Activated CD4-positive, alpha-beta T cell treated with anti-CD3 and anti-CD28 coated beads, Interleukin-2, amount 10 ng/mL, durations not matched to agents 7 days and 5 days (primary cell): ENCODE measurements around the gene COL9A3. TPM values are rescaled to one million over a fixed set of nuclear protein-coding genes. Genes with fewer than 3 reads are reported as not detected.

Experiments
- total RNA-seq, 2 experiments: library from RNA; stranded (reverse); gene quantifications; one replicate each; pipeline ENCODE4 v1.2.3, GENCODE V29; 2021

COL9A3 gene
- total RNA-seq, 2 experiments from 2014 or later: not detected

Other genes starting within 250 kb of the COL9A3 start
- 10 to 100 TPM; 54.2 to 55.2 TPM for gene SLCO4A1, start 174.5 kb upstream of the COL9A3 start, total RNA-seq
- gene NTSR1, start 108.2 kb upstream of the COL9A3 start, total RNA-seq: 1 to 10 TPM in 1 of 2 experiments, under 1 TPM in 1; 0.94 to 1.5 TPM
- gene MRGBP, start 20.6 kb upstream of the COL9A3 start, total RNA-seq: 10 to 100 TPM; 14.4 to 14.5 TPM
- gene OGFR, start 12.2 kb upstream of the COL9A3 start, total RNA-seq: 10 to 100 TPM; 82.4 to 84.9 TPM
- gene TCFL5, start 44.8 kb downstream of the COL9A3 start, total RNA-seq: 1 to 10 TPM; 7.9 to 8.4 TPM
- gene DIDO1, start 109.5 kb downstream of the COL9A3 start, total RNA-seq: 10 to 100 TPM; 78.3 to 79.4 TPM
- gene GID8, start 121.1 kb downstream of the COL9A3 start, total RNA-seq: 10 to 100 TPM; 32.5 to 35.1 TPM
- gene SLC17A9, start 135.7 kb downstream of the COL9A3 start, total RNA-seq: 10 to 100 TPM; 11.6 to 12.6 TPM
- not detected for gene BHLHE23, start 189.9 kb downstream of the COL9A3 start, total RNA-seq